Gastroesophageal sphincter (tissue), 3 donors: ENCODE data around the gene IQCM.

Source experiments
- CTCF ChIP-seq, 4 experiments: fragments of 200-600 bp in 2 of 4; fragments of 450-650 bp in 2 of 4; sonication (generic) in 1 of 4; IDR thresholded peaks; one replicate each; pipeline ENCODE4 v1.5.1; 2017 to 2019; ENCODE audit warnings: antibody characterized with exemption in 4 of 4, mild to moderate bottlenecking in 2 of 4, moderate library complexity in 2 of 4
- EP300 ChIP-seq: sonication (generic); formaldehyde crosslinking; IDR thresholded peaks from one replicate; pipeline ENCODE4 v1.6.1; 2017; ENCODE audit warnings: antibody characterized with exemption, mild to moderate bottlenecking
- POLR2A ChIP-seq, 2 donors: fragments of 450-650 bp; IDR thresholded peaks; one replicate each; pipeline ENCODE4 v1.6.1; 2017; ENCODE audit warnings: antibody characterized with exemption in 2 of 2, mild to moderate bottlenecking in 2 of 2, moderate library complexity in 1 of 2
- POLR2AphosphoS5 ChIP-seq: sonication (generic); formaldehyde crosslinking; IDR thresholded peaks from one replicate; pipeline ENCODE4 v1.6.1; 2017; ENCODE audit warnings: antibody characterized with exemption

- TF ChIP-seq CTCF (IDR thresholded peaks at IDR 0.05): no peak
- TF ChIP-seq POLR2A (IDR thresholded peaks at IDR 0.05): no peak
- TF ChIP-seq EP300: no peak
- TF ChIP-seq POLR2AphosphoS5: no peak
Observed at GRCh38 chr4:149751174-149751573, 64.5 kb downstream of the IQCM start.
